Suprapubic skin (tissue), 4 donors: Measurements from ENCODE around the gene COPS4. TPM values are rescaled to one million over a fixed set of nuclear protein-coding genes. Genes with fewer than 3 reads are reported as not detected.
"Not testable (repeated sequence)": the region's sequence is repeated elsewhere in the genome, so short reads cannot be mapped to it uniquely, and the experiment has no call there.

Experiments used
- DNase-seq, 2 donors: peaks; one replicate each; pipeline ENCODE4 v3.0.0-alpha.2; 2019; ENCODE audit warnings: low spot score in 2 of 2
- H3K27ac ChIP-seq: fragments of 200-600 bp; sonication (generic); one replicate; pipeline ENCODE4 v1.5.1; 2019
- H3K27me3 ChIP-seq: fragments of 200-600 bp; sonication (generic); one replicate; pipeline ENCODE4 v1.5.1; 2019
- H3K36me3 ChIP-seq: fragments of 200-600 bp; sonication (generic); one replicate; pipeline ENCODE4 v1.5.1; 2019
- H3K4me1 ChIP-seq: fragments of 200-600 bp; sonication (generic); one replicate; pipeline ENCODE4 v1.5.1; 2019
- H3K4me3 ChIP-seq: fragments of 200-600 bp; sonication (generic); one replicate; pipeline ENCODE4 v1.5.1; 2019; ENCODE audit warnings: mild to moderate bottlenecking
- H3K9me3 ChIP-seq: fragments of 200-600 bp; sonication (generic); one replicate; pipeline ENCODE4 v1.5.1; 2019
- EP300 ChIP-seq: sonication (generic); formaldehyde crosslinking; IDR thresholded peaks from one replicate; pipeline ENCODE4 v1.6.1; 2017; ENCODE audit warnings: antibody characterized with exemption
- POLR2A ChIP-seq, 2 donors: fragments of 450-650 bp; IDR thresholded peaks; one replicate each; pipeline ENCODE4 v1.6.1; 2017; ENCODE audit warnings: antibody characterized with exemption in 2 of 2, mild to moderate bottlenecking in 2 of 2, moderate library complexity in 2 of 2
- POLR2AphosphoS5 ChIP-seq, 3 donors: sonication (generic); formaldehyde crosslinking; IDR thresholded peaks; one replicate each; pipeline ENCODE4 v1.6.1; 2017; ENCODE audit warnings: antibody characterized with exemption in 3 of 3
- WGBS: methylation state at CpG from one replicate; pipeline ENCODE4 v1.1.5; 2018; 5-methylcytosine and 5-hydroxymethylcytosine counted together
- total RNA-seq, 4 donors: library from RNA; depleted of rRNA; stranded (reverse); fragments of >200 nt; gene quantifications; one replicate each; pipeline ENCODE4 v1.1.0, GENCODE V29; 2016
- TF ChIP-seq, protein P1 (sequence below), 2 donors: fragments of 200-600 bp in 1 of 2; fragments of 450-650 bp in 1 of 2; sonication (generic) in 1 of 2; IDR thresholded peaks; one replicate each; pipeline ENCODE4 v1.5.1; 2016 to 2019; ENCODE audit warnings: antibody characterized with exemption in 2 of 2, mild to moderate bottlenecking in 1 of 2, moderate library complexity in 1 of 2

Gene COPS4
- total RNA-seq, 4 donors from 2014 or later: 36.3 to 59.5 (median 39.3) TPM

DNA sequence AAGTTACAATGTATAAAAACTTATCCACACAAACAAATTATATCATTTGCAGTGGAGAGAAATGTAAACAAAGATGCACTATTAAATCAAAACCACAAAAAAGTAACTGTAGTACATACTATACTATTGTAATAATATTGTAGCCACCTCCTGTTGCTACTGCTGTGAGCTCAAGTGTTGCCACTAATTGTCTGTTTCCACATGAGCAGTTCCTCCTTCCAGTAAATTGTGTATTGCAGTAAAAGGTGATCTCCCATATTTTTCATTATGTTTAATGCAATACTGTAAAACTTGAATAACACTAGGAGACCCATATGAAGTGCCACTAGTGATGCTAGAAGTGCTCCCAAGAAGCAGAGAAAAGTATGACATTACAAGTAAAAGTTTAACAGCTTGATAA is 36.1 kb upstream of the COPS4 start:
- TF ChIP-seq POLR2A (IDR thresholded peaks at IDR 0.05): no peak
- H3K27ac ChIP-seq: no peak overlapping the region
- H3K36me3 ChIP-seq: no peaks in the 10 kb centered on the region
- DNase-seq: no peak
- H3K4me1 ChIP-seq: no peaks in the 10 kb centered on the region
- H3K27me3 ChIP-seq: no peaks in the 10 kb centered on the region
- no peak overlapping the region for H3K4me3 ChIP-seq
- H3K9me3 ChIP-seq: no peaks in the 10 kb centered on the region

GRCh38 chr4:83002329-83002728 is 32.7 kb upstream of the COPS4 start:
- Histone ChIP-seq H3K27me3 (no peaks in the 10 kb centered on the region), H3K4me1 (no peaks in the 10 kb centered on the region), H3K9me3 (no peaks in the 10 kb centered on the region), H3K36me3 (no peaks in the 10 kb centered on the region), H3K27ac (no peak overlapping the region), H3K4me3 (no peak overlapping the region)
- DNase-seq: no peak
- TF ChIP-seq POLR2A (IDR thresholded peaks at IDR 0.05) (no peak), POLR2AphosphoS5 (IDR thresholded peaks at IDR 0.05) (no peak), EP300 (no peak)
- 97% methylated on average over 3 of the region's 3 CpGs for WGBS

- 96% methylated on average over 14 of the region's 14 CpGs for WGBS
- H3K27ac ChIP-seq, DNase-seq, H3K4me1 ChIP-seq, H3K27me3 ChIP-seq, H3K9me3 ChIP-seq, H3K36me3 ChIP-seq, H3K4me3 ChIP-seq: not testable (repeated sequence)
Measured at GRCh38 chr4:83003044-83003791, 31.8 kb upstream of the COPS4 start.

GRCh38 chr4:83009529-83009928 is 25.5 kb upstream of the COPS4 start:
- no peak overlapping the region for H3K27ac ChIP-seq
- no peaks in the 10 kb centered on the region for H3K9me3 ChIP-seq
- no peaks in the 10 kb centered on the region for H3K27me3 ChIP-seq
- 64% methylated on average over 3 of the region's 3 CpGs for WGBS
- no peak for DNase-seq
- TF ChIP-seq POLR2A (IDR thresholded peaks at IDR 0.05): no peak
- TF ChIP-seq POLR2AphosphoS5 (IDR thresholded peaks at IDR 0.05): no peak
- no peak for TF ChIP-seq EP300
- TF ChIP-seq, protein P1, sequence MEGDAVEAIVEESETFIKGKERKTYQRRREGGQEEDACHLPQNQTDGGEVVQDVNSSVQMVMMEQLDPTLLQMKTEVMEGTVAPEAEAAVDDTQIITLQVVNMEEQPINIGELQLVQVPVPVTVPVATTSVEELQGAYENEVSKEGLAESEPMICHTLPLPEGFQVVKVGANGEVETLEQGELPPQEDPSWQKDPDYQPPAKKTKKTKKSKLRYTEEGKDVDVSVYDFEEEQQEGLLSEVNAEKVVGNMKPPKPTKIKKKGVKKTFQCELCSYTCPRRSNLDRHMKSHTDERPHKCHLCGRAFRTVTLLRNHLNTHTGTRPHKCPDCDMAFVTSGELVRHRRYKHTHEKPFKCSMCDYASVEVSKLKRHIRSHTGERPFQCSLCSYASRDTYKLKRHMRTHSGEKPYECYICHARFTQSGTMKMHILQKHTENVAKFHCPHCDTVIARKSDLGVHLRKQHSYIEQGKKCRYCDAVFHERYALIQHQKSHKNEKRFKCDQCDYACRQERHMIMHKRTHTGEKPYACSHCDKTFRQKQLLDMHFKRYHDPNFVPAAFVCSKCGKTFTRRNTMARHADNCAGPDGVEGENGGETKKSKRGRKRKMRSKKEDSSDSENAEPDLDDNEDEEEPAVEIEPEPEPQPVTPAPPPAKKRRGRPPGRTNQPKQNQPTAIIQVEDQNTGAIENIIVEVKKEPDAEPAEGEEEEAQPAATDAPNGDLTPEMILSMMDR (IDR thresholded peaks at IDR 0.05): no peak
- peaks cover 39% of the 10 kb centered on the region for H3K4me1 ChIP-seq
- H3K36me3 ChIP-seq: no peaks in the 10 kb centered on the region
- peak overlapping the region; percentile 90 for H3K4me3 ChIP-seq

DNA sequence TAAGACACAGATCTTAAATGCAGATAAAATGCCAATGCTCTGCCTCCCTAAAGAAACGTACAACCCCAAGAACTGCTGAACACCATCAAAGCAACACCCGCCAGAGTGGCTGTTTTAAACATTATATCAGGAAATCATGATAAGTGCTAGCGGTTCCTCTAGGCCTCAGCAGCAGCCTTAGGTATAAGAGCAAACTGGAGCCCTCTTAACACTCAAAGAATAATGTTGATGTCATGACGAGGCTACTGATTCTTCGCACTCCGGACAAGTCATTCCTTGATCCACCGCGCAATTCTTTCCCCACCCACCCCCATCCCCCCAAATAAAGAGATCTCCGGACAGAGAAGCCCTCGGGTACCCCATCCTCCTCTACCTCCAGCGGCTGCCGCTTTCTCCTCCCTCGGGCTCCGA is 24.9 kb upstream of the COPS4 start:
- Histone ChIP-seq H3K4me1 (peaks cover 39% of the 10 kb centered on the region), H3K9me3 (no peaks in the 10 kb centered on the region), H3K4me3 (peak overlapping the region; percentile 90), H3K27me3 (no peaks in the 10 kb centered on the region), H3K36me3 (no peaks in the 10 kb centered on the region), H3K27ac (peak overlapping the region; percentile 92)
- no peak for DNase-seq
- TF ChIP-seq, protein P1 (IDR thresholded peaks at IDR 0.05): no peak
- TF ChIP-seq POLR2A (IDR thresholded peaks at IDR 0.05): no peak
- TF ChIP-seq EP300: no peak
- no peak for TF ChIP-seq POLR2AphosphoS5 (IDR thresholded peaks at IDR 0.05)
- under 1% methylated on average over 14 of the region's 14 CpGs for whole genome bisulfite sequencing

- Histone ChIP-seq H3K27ac (peak within 1 kb of the TSS; percentile 94), H3K36me3 (no peaks in the 10 kb centered on the region), H3K9me3 (no peaks in the 10 kb centered on the region), H3K4me3 (peak within 1 kb of the TSS; percentile 90), H3K27me3 (no peaks in the 10 kb centered on the region), H3K4me1 (peaks cover 39% of the 10 kb centered on the region)
- TF ChIP-seq, protein P1 (IDR thresholded peaks at IDR 0.05): no peak
- TF ChIP-seq POLR2AphosphoS5 (IDR thresholded peaks at IDR 0.05) (no peak), EP300 (no peak), POLR2A (IDR thresholded peaks at IDR 0.05) (no peak)
- WGBS: under 1% methylated on average over 34 of the region's 54 CpGs
- DNase-seq: peak; percentile 92 to 94
Measured at GRCh38 chr4:83010522-83011318, 24.3 kb upstream of the COPS4 start, which contains the start of gene LIN54. Gene LIN54 (minus strand): TSS chr4:83010823. CDS start chr4:82984844, 25,979 bp downstream.
